Esophagus muscularis mucosa (tissue), 4 donors: ENCODE data around the gene DUOXA1. TPM values are rescaled to one million over a fixed set of nuclear protein-coding genes. Genes with fewer than 3 reads are reported as not detected.

Experiments used
- DNase-seq: peaks from one replicate; pipeline ENCODE4 v3.0.0-alpha.2; 2017; ENCODE audit errors: extremely low spot score
- H3K27ac ChIP-seq, 4 donors: fragments of 200-600 bp; sonication (generic); replicated peaks in 1 of 4; 1 replicate in 3 of 4; 2 replicates in 1 of 4; pipeline ENCODE4 v1.5.1; 2016 to 2019; ENCODE audit warnings: mild to moderate bottlenecking in 1 of 4
- H3K27me3 ChIP-seq, 4 donors: fragments of 200-600 bp; sonication (generic); one replicate each; pipeline versions ENCODE4 v1.5.1 to v1.6.0; 2016 to 2019
- H3K36me3 ChIP-seq, 4 donors: fragments of 200-600 bp; sonication (generic); one replicate each; pipeline ENCODE4 v1.5.1; 2016 to 2019
- H3K4me1 ChIP-seq, 4 donors: fragments of 200-600 bp; sonication (generic); one replicate each; pipeline ENCODE4 v1.5.1; 2016 to 2019
- H3K4me3 ChIP-seq, 4 donors: fragments of 200-600 bp; sonication (generic); 1 replicate in 2 of 4; 2 replicates in 2 of 4; pipeline ENCODE4 v1.5.1; 2016 to 2019; ENCODE audit warnings: mild to moderate bottlenecking in 4 of 4, moderate library complexity in 1 of 4
- H3K9me3 ChIP-seq, 4 donors: fragments of 200-600 bp; sonication (generic); 1 replicate in 3 of 4; 2 replicates in 1 of 4; pipeline ENCODE4 v1.5.1; 2016 to 2019
- CTCF ChIP-seq, 3 experiments: fragments of 200-600 bp in 2 of 3; fragments of 450-650 bp in 1 of 3; sonication (generic) in 2 of 3; IDR thresholded peaks; one replicate each; pipeline ENCODE4 v1.5.1; 2017 to 2019; ENCODE audit warnings: antibody characterized with exemption in 3 of 3, mild to moderate bottlenecking in 2 of 3, moderate library complexity in 1 of 3
- EP300 ChIP-seq: sonication (generic); formaldehyde crosslinking; IDR thresholded peaks from one replicate; pipeline ENCODE4 v1.6.1; 2017; ENCODE audit warnings: antibody characterized with exemption
- POLR2A ChIP-seq: fragments of 450-650 bp; IDR thresholded peaks from one replicate; pipeline ENCODE4 v1.6.1; 2017; ENCODE audit warnings: antibody characterized with exemption, moderate library complexity, mild to moderate bottlenecking, low read depth
- POLR2AphosphoS5 ChIP-seq, 2 donors: sonication (generic); formaldehyde crosslinking; IDR thresholded peaks; one replicate each; pipeline ENCODE4 v1.6.1; 2017; ENCODE audit warnings: antibody characterized with exemption in 2 of 2
- whole genome bisulfite sequencing: methylation state at CpG from one replicate; pipeline ENCODE4 v1.1.5; 2018; 5-methylcytosine and 5-hydroxymethylcytosine counted together
- intact Hi-C: fragments of 100-400 bp; cut with DNase I; formaldehyde crosslinking; loops from one replicate; pipeline ENCODE4 v1.15.1; 2023
- total RNA-seq, 4 donors: library from RNA; depleted of rRNA; stranded (reverse); fragments of >200 nt; gene quantifications; one replicate each; pipeline versions ENCODE4 v1.1.0 to v1.2.1, GENCODE V29; 2016

The DUOXA1 gene
- total RNA-seq, 4 donors from 2014 or later = 0.13 to 0.52 TPM; not detected in 2

- H3K4me1 ChIP-seq = no peaks in the 10 kb centered on the region
- no peaks in the 10 kb centered on the region for H3K36me3 ChIP-seq
- H3K4me3 ChIP-seq = no peak overlapping the region
- no peaks in the 10 kb centered on the region for H3K9me3 ChIP-seq
- DNase-seq = no peak
- 94% methylated on average over 7 of the region's 10 CpGs for WGBS
- H3K27me3 ChIP-seq = peaks cover 0 to 63% (median 3%) of the 10 kb centered on the region in 4 donors
- H3K27ac ChIP-seq = no peak overlapping the region
- TF ChIP-seq POLR2A = no peak
- TF ChIP-seq POLR2AphosphoS5 (IDR thresholded peaks at IDR 0.05) = no peak
- TF ChIP-seq CTCF (IDR thresholded peaks at IDR 0.05) = no peak
- TF ChIP-seq EP300 = no peak
- intact Hi-C loops = no loop called here
Measured at GRCh38 chr15:45140557-45141250, 11.0 kb upstream of the DUOXA1 start.

GRCh38 chr15:45139770-45140169 lies 10.1 kb upstream of the DUOXA1 start:
- 90% methylated on average over 6 of the region's 6 CpGs for WGBS
- no peaks in the 10 kb centered on the region for H3K9me3 ChIP-seq
- intact Hi-C loops = no loop called here
- no peak overlapping the region for H3K27ac ChIP-seq
- no peak for TF ChIP-seq POLR2AphosphoS5 (IDR thresholded peaks at IDR 0.05)
- no peak for TF ChIP-seq CTCF (IDR thresholded peaks at IDR 0.05)
- peaks cover 0 to 70% (median 10%) of the 10 kb centered on the region in 4 donors for H3K27me3 ChIP-seq
- no peaks in the 10 kb centered on the region for H3K36me3 ChIP-seq
- H3K4me1 ChIP-seq = peaks cover 6 to 8% (median 7%) of the 10 kb centered on the region in 4 donors
- H3K4me3 ChIP-seq = no peak overlapping the region
- no peak for DNase-seq

- DNase-seq = no peak
- no peak overlapping the region for H3K27ac ChIP-seq
- 87% methylated on average over 11 of the region's 12 CpGs for WGBS
- H3K27me3 ChIP-seq = peaks cover 0 to 77% (median 16%) of the 10 kb centered on the region in 4 donors
- peaks cover 6 to 11% (median 10%) of the 10 kb centered on the region in 4 donors for H3K4me1 ChIP-seq
- H3K9me3 ChIP-seq = no peaks in the 10 kb centered on the region
- intact Hi-C loops = no loop called here
- no peak overlapping the region for H3K4me3 ChIP-seq
- TF ChIP-seq POLR2A (no peak), EP300 (no peak), POLR2AphosphoS5 (IDR thresholded peaks at IDR 0.05) (no peak), CTCF (IDR thresholded peaks at IDR 0.05) (no peak)
- H3K36me3 ChIP-seq = no peaks in the 10 kb centered on the region
Measured at GRCh38 chr15:45138814-45139765, 9.4 kb upstream of the DUOXA1 start.

GRCh38 chr15:45137703-45138102 lies 8.0 kb upstream of the DUOXA1 start:
- no peaks in the 10 kb centered on the region for H3K36me3 ChIP-seq
- no peaks in the 10 kb centered on the region for H3K9me3 ChIP-seq
- DNase-seq = no peak
- H3K4me1 ChIP-seq = peaks cover 6 to 11% (median 10%) of the 10 kb centered on the region in 4 donors
- no peak overlapping the region for H3K4me3 ChIP-seq
- TF ChIP-seq POLR2A (no peak), POLR2AphosphoS5 (IDR thresholded peaks at IDR 0.05) (no peak), CTCF (IDR thresholded peaks at IDR 0.05) (no peak), EP300 (no peak)
- 85% methylated on average over 8 of the region's 8 CpGs for WGBS
- intact Hi-C loops = no loop called here
- H3K27me3 ChIP-seq = peaks cover 0 to 82% (median 22%) of the 10 kb centered on the region in 4 donors
- H3K27ac ChIP-seq = no peak overlapping the region
